Measurements from ENCODE around the gene FMN2.
A peak's percentile ranks its signal among the peaks of the same experiment; 100 is the strongest.
"Not testable (repeated sequence)": the region's sequence is repeated elsewhere in the genome, so short reads cannot be mapped to it uniquely, and the experiment has no call there.

FMN2 gene

GRCh38 chr1:240138867-240139266, 47.2 kb downstream of the FMN2 start:
- DNase-seq (ENCODE audit: low read depth) = no peak

GRCh38 chr1:240139511-240139910, 47.8 kb downstream of the FMN2 start:
- peak; percentile 17 for DNase-seq (ENCODE audit: low read depth)

- no peak for DNase-seq (ENCODE audit: low read depth)
These were observed 53.4 kb downstream of the FMN2 start for GRCh38 chr1:240145120-240145519.

GRCh38 chr1:240148333-240148732, 56.6 kb downstream of the FMN2 start:
- no peak for DNase-seq (ENCODE audit: low read depth)

- peak; percentile 35 for DNase-seq (ENCODE audit: low read depth)
These were observed 57.9 kb downstream of the FMN2 start for GRCh38 chr1:240149484-240150094.

- no peak for DNase-seq (ENCODE audit: low read depth)
These were observed 59.6 kb downstream of the FMN2 start for GRCh38 chr1:240151136-240151735.

- peak; percentile 40 for DNase-seq (ENCODE audit: low read depth)
These were observed 61.1 kb downstream of the FMN2 start for GRCh38 chr1:240152611-240153297.

GRCh38 chr1:240155605-240156004, 63.9 kb downstream of the FMN2 start:
- no peak for DNase-seq (ENCODE audit: low read depth)

- DNase-seq (ENCODE audit: low read depth) = no peak
These were observed 73.1 kb downstream of the FMN2 start for GRCh38 chr1:240164742-240165141.

GRCh38 chr1:240169188-240169587, 77.5 kb downstream of the FMN2 start:
- peak; percentile 22 for DNase-seq (ENCODE audit: low read depth)

GRCh38 chr1:240170266-240170665, 78.6 kb downstream of the FMN2 start:
- DNase-seq (ENCODE audit: low read depth) = no peak

- no peak for DNase-seq (ENCODE audit: low read depth)
These were observed 79.1 kb downstream of the FMN2 start for GRCh38 chr1:240170806-240171205.

GRCh38 chr1:240171907-240172306, 80.2 kb downstream of the FMN2 start:
- peak; percentile 33 for DNase-seq (ENCODE audit: low read depth)

GRCh38 chr1:240173836-240174235, 82.2 kb downstream of the FMN2 start:
- no peak for DNase-seq (ENCODE audit: low read depth)

- peak; percentile 49 for DNase-seq (ENCODE audit: low read depth)
These were observed 83.1 kb downstream of the FMN2 start for GRCh38 chr1:240174734-240175133.

GRCh38 chr1:240178366-240178765, 86.7 kb downstream of the FMN2 start:
- DNase-seq (ENCODE audit: low read depth) = no peak

GRCh38 chr1:240184682-240185081, 93.0 kb downstream of the FMN2 start:
- not testable (repeated sequence) for DNase-seq (ENCODE audit: low read depth)

GRCh38 chr1:240188139-240188538, 96.5 kb downstream of the FMN2 start:
- DNase-seq (ENCODE audit: low read depth) = no peak

GRCh38 chr1:240189386-240189989, 97.8 kb downstream of the FMN2 start:
- DNase-seq (ENCODE audit: low read depth) = peak; percentile 40

GRCh38 chr1:240190881-240191401, 99.3 kb downstream of the FMN2 start:
- peak; percentile 97 for DNase-seq (ENCODE audit: low read depth)

- no peak for DNase-seq (ENCODE audit: low read depth)
These were observed 101.2 kb downstream of the FMN2 start for GRCh38 chr1:240192851-240193250.

GRCh38 chr1:240193679-240194078, 102.0 kb downstream of the FMN2 start:
- DNase-seq (ENCODE audit: low read depth) = peak; percentile 63

GRCh38 chr1:240194120-240194519, 102.4 kb downstream of the FMN2 start:
- peak; percentile 67 for DNase-seq (ENCODE audit: low read depth)
